Kidney capillary endothelial cell (primary cell): Measurements from ENCODE around the gene KLHL3.
"Not testable (repeated sequence)": the region's sequence is repeated elsewhere in the genome, so short reads cannot be mapped to it uniquely, and the experiment has no call there.

ENCODE experiments used
- DNase-seq: peaks from one replicate; pipeline ENCODE4 v3.0.0-alpha.2; 2018; ENCODE audit warnings: low spot score

Gene KLHL3

DNA sequence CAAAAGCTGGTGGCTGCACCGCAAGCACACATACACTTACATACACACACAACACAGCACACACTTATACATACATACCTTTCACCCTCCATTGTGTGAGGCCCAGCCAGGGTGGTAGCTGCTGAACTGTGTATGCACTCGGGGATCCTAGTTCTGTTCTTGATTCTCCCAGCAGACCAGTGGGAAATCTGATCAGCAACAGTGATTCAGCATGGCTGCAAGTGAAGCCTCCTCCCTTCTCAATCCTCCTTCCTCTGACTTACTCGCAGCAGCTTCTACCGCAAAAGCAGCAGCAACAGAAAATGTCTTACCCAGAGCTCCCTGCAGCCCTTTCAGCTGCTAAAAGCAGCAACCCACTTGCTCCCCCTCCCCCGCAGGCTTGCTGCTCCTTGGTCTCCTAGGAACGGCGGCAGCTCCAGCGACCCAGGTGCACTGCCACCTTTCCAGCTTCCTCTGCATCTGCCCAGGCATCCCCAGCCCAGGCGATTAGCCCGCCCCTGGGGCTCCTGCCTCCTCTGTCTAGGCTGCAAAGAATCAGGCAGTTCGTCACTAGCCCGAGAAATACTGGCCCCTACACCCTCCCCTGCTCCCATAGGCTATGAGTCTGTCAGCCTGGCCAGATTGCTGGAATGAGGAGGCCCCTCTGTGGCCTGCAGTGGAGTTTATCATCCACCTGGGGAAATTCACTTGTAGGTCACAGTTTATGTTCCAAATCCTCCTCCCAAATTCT, at the start of gene KLHL3:
KLHL3 (minus strand) TSS at position 535 of the 730 bp plus-strand sequence; CDS start at position 92, 443 bp downstream.
- DNase-seq, result no peak

DNA sequence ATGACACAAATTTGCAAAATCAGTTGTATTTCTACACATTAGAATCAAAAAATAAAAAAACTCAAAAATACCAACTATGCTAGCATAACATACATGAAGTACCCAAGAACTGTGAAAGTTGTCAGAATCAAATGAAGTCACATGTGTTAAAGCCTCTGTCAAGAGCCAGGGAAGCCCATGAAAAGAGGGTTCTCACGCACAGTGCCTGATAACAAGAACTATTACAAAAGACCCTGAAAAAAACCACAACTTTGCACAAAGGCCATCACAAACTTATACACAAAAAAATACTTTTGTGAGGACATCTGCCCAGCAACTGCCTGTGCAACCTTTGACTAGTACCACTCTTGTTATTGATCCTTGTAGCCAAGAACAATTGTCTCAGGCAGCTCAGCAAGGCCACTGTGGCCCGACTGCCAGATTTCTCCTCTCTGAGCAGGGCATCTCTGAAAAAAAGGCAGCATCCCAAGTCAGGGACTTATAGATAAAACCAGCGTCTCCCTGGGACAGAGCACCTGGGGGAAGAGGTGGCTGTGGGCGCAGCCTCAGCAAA, 47.2 kb upstream of the KLHL3 start:
- no peak for DNase-seq

DNA sequence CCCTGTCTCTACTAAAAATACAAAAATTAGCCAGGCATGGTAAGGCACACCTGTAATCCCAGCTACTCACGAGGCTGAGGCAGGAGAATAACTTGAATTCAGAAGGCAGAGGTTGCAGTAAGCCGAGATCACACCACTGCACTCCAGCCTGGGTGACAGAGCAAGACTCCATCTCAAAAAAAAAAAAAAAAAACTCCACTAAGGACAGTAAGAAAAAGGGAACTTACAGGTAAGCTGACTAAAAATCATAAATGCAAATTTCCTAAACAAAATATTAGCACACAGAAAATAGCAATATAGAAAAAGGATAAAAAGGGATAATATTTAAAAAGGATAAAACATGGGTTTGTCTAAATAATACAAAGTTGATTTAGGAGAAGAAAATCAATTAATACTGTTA, 46.2 kb upstream of the KLHL3 start:
- DNase-seq, result no peak

GRCh38 chr5:137778772-137779564, 43.1 kb upstream of the KLHL3 start:
- DNase-seq, result peak; percentile 30

DNA sequence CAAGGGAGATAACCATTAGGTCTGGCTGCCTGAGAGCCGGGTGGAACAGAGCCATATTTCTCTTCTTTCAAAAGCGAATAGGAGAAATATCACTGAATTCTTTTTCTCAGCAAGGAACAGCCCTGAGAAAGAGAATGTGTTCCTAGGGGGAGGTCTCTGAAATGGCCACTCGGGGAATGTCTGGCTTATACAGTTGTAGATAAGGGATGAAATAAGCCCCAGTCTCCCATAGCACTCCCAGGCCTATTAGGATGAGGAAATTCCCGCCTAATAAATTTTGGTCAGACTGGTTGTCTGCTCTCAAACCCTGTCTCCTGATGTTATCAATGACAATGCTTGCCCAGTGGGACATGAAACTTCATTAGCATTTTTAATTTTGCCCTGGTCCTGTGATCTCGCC, 32.0 kb upstream of the KLHL3 start:
- DNase-seq, result not testable (repeated sequence)

DNA sequence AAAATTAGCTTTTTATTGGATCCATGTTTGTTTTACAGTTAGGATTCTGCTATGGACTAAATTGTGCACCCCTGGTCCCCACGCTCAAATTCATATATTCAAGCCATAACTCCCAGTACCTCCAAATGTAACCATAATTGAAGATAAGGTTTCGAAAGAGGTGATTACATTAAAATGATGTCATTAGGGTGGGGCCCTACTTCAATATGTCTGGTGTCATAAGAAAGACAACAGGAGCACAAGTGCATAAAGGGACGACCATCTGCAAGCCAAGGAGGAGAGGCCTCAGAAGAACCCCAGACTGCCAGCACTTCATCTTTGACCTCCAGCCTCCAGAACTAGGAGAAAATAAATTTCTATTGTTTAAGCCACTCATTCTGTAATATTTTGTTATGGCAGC, 25.7 kb upstream of the KLHL3 start:
- DNase-seq, result no peak

DNA sequence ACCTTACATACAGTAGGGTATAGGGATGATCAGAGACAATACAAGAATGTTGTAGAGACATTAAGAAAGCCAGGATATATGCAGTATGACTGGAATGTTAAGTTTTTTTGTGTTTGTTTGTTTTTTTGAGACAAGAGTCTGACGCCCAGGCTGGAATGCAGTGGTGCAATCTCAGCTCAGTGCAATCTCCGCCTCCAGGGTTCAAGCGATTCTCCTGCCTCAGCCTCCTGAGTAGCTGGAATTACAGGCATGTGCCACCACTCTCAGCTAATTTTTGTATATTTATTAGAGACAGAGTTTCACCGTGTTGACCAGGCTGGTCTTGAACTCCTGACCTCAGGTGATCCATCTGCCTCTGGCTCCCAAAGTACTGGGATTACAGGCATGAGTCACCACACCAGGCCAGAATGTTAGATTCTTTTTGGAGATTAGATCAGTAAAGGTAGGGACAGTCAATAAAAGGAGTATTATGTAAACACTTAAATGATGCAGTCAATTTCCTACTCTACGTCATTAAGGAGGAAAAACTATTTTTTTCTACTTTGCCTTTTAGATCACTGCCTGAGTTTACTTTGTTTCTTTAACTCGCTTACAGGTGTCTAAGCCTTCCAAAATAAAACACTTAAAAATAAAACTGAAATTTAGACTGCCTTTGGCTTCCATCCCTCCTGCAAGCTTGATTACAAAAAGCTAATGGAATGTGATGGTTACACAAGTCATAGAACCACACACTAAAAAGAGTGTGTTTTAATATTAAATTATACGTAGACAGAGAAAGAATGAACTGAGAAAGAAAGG, 25.0 kb upstream of the KLHL3 start:
- DNase-seq, result no peak

DNA sequence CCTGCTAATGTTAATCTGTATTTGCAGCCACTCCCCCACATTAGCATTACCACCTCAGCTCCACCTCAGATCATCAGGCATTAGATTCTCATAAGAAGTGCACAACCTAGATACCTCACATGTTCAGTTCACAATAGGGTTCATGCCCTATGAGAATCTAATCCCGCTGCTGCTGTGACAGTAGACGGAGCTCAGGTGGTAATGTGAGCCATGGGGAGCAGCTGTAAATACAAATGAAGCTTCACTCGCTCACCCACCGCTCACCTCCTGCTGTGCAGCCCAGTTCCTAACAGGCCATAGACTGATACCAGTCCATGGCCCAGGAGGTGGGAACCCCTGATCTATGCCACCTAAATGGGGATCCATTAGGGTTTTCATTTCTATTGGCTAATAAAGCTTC, 24.4 kb upstream of the KLHL3 start:
- DNase-seq, result no peak

GRCh38 chr5:137758715-137759306, 22.9 kb upstream of the KLHL3 start:
- DNase-seq, result peak; percentile 52

- DNase-seq, result no peak
Observed at GRCh38 chr5:137758121-137758520, 22.2 kb upstream of the KLHL3 start.

DNA sequence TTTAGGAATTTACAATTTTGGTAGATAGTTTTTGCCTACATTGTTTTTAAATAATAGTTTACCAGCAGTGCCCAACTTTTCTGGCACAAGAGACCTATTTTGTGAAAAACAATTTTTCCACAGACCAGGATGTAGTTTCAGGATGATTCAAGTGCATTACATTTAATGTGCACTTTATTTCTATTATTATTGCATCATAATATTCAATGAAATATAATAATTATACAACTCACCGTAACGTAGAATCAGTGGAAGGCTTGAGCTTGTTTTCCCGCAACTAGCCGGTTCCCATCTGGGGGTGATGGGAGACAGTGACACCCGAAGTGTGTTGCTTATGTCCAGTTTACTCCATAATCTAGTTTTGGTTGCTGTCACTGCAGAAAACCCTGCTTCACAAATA, 21.7 kb upstream of the KLHL3 start:
- DNase-seq, result no peak

DNA sequence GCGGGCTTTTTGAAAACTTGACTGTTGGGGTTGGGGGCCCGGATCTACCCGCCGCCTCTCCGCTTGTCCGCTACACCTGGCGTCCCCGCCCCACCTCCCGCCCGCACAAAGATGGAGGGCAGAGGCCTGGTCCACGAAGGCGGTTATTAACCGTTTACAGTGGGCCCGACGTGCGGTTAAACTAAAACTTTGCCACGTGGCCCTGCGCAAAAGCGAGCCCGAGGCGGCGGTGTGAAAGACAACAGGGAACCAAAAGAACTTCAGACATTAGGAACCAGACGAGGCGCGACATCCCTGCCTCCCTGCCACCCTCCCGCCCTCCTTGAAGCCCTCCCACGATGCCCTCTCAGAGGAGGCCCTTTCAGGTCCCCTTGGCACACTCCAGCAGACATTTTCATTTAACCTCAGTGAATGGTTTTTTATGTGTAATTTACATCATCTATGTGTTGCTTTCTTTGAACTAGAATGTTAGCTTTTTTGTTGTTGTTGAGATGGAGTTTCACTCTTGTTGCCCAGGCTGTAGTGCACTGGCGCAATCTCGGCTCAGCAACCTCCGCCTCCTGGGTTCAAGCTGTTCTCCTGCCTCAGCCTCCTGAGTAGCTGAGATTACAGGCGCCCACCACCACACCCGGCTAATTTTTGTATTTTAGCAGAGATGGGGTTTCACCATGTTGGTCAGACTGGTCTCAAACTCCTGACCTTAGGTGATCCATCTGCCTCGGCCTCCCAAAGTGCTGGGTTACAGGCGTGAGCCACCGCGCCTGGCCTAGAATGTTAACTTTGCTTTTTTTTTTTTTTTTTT, 19.3 kb upstream of the KLHL3 start:
- no peak for DNase-seq

GRCh38 chr5:137754188-137754960, 18.5 kb upstream of the KLHL3 start, which contains the start of gene HNRNPA0:
TSS of gene HNRNPA0 (minus strand) at chr5:137754363. CDS start at chr5:137754066, 297 bp downstream.
- DNase-seq, result peak; percentile 96

- no peak for DNase-seq
Observed at GRCh38 chr5:137753691-137754187, 17.9 kb upstream of the KLHL3 start.

DNA sequence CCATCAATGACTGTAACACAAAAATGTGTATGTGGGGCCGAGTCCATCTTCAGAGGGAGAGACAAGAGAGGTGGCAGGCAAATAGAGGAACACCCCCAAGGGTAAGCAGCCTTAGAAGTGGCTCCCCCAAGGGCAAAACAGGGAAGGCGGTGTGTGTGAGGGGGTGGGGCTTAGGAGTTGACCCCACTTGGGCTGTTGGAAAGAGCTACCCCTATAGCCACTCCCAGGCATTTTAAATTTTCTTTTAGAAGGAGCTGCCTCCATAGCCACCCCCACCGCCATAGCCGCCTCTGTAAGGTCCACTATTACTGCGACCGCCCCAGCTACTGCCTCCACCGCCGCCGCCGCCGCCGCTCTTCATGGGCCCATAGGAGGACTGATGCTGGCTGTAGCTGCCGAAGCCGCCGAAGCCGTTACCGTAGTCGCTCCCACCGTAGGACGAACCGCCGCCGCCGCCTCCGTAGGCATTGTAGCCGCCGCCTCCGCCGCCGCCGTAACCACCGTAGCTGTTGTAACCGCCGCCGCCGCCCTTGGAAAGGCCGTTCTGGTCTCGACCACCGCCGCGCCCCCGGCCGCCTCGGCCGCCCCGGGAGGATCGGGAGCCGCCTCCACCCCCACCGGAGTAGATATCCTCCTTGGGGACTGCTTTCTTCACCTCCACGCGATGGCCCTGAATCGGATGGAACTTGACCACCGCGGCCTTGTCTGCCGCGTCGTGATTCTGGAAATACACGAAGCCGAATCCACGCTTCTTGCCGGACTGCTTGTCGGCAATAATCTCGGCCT, 17.2 kb upstream of the KLHL3 start:
- no peak for DNase-seq

DNA sequence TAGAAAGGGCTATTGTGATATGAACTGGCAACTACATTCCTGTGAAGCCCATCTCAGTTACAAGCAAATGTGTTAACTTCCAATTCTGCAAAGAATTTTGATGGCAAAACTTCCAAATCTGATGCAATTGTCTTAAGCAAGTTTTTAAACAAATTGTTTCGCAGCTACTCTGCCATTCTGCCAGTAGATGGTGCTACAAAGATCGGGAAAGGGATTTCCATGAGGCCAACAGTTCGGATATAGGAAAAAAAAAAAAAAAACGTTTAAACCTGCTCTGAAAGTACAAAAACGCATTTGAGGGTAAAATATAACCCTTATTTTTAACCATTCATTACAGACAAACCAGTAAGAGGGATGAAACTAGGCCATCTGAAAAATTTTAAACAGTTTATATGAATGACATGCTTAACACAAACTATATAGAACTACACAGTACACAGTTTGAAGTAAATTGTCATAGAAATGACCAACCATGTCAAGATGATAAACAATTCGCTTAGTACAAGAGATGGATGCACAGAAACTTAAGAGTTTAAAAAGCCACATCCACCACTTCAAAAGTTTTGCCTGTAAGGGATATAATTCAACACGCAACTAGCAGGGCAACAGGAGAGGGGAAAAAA, 16.1 kb upstream of the KLHL3 start:
- no peak for DNase-seq

GRCh38 chr5:137750436-137750835, 14.5 kb upstream of the KLHL3 start:
- DNase-seq, result no peak

DNA sequence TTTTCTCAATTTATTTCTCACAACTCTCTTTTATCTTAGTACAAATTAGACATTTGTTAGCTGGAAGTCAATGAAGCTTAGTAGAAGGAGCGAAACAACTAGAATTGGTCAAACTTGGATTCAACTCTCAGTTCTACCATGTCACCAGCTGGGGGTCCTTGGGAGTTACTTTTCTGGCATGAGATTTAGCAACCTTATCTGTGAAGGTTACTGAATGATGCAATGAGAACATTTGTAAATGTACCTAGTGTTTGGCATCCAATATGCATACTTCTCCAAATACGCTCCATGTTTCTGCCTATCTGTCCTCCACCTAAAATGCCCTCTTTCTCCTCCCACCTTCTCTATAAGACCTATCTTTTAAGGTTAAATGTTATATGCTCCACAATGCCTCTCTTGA, 12.0 kb upstream of the KLHL3 start:
- no peak for DNase-seq
